Fibroblast of the aortic adventitia (primary cell): ENCODE measurements around the gene ZNF345. TPM values are rescaled to one million over a fixed set of nuclear protein-coding genes. Genes with fewer than 3 reads are reported as not detected.

Experiments
- DNase-seq: peaks from one replicate; pipeline ENCODE4 v3.0.0-alpha.2; 2010; ENCODE audit warnings: low read depth
- H3K4me3 ChIP-seq: 2 replicates; pipeline ENCODE4 v1.5.1; 2011; ENCODE audit warnings: low read depth, mild to moderate bottlenecking, control low read depth, low read length, moderate library complexity
- CTCF ChIP-seq: IDR thresholded peaks from 2 replicates; pipeline ENCODE4 v1.5.1; 2011; ENCODE audit warnings: mild to moderate bottlenecking, low read length, control low read depth, inconsistent platforms; ENCODE audit not compliant: insufficient read depth
- small RNA-seq: library from RNA; depleted of rRNA; stranded (forward); fragments of <200 nt; gene quantifications from one replicate; pipeline ENCODE3, GENCODE V24; 2012
- total RNA-seq: library from RNA; depleted of rRNA; stranded (reverse); fragments of >200 nt; gene quantifications from 2 replicates; pipeline ENCODE4 v1.2.3, GENCODE V29; 2012; ENCODE audit warnings: low replicate concordance

ZNF345 gene
- total RNA-seq, 1 donor = 5.5 TPM

GRCh38 chr19:36918090-36918489 is 67.4 kb downstream of the ZNF345 start:
- no peak for TF ChIP-seq CTCF
- DNase-seq = no peak
- H3K4me3 ChIP-seq = no peak overlapping the region

Small RNA genes within 50 kb of the gene (small RNA-seq; reads per million reads assigned to genes)
- gene RF00019 = not detected

Other genes starting within 250 kb of the ZNF345 start
- gene ZNF382, start 245.6 kb upstream of the ZNF345 start, total RNA-seq = 4.6 and 17.7 TPM in 2 replicates
- gene ZNF461, start 184.0 kb upstream of the ZNF345 start, total RNA-seq = 13.3 and 31.2 TPM in 2 replicates
- 5.0 and 6.6 TPM in 2 replicates for gene ZNF567, start 163.3 kb upstream of the ZNF345 start, total RNA-seq
- gene ZNF850, start 78.1 kb upstream of the ZNF345 start, total RNA-seq = 3.0 and 5.4 TPM in 2 replicates
- 7.4 and 13.2 TPM in 2 replicates for gene ZNF790, start 12.5 kb upstream of the ZNF345 start, total RNA-seq
- 5.2 and 5.5 TPM in 2 replicates for gene ZNF829, start 65.4 kb downstream of the ZNF345 start, total RNA-seq
- gene ZNF568, start 65.5 kb downstream of the ZNF345 start, total RNA-seq = 13.5 and 24.7 TPM in 2 replicates
- 2.9 and 8.9 TPM in 2 replicates for gene ZNF420, start 227.6 kb downstream of the ZNF345 start, total RNA-seq